ENCODE results near the gene NUP210.

Gene NUP210

GRCh38 chr3:13318626-13319470 is 101.3 kb downstream of the NUP210 start:
- Histone ChIP-seq H3K4me3 (replicated peaks; ENCODE audit: low read depth, low read length) (no peak overlapping the region), H3K27me3 (replicated peaks; ENCODE audit: control insufficient read depth, insufficient read depth, low read length) (no peaks in the 10 kb centered on the region), H3K36me3 (ENCODE audit: control insufficient read depth, insufficient read depth, low read length) (peaks cover 78% of the 10 kb centered on the region)
- DNase-seq (ENCODE audit: extremely low read depth, insufficient read length) = no peak
- no peak for TF ChIP-seq CTCF (IDR thresholded peaks at IDR 0.05; ENCODE audit: insufficient read depth, low read length, poor library complexity, severe bottlenecking)

- H3K4me3 ChIP-seq (replicated peaks; ENCODE audit: low read depth, low read length) = no peak overlapping the region
- no peaks in the 10 kb centered on the region for H3K27me3 ChIP-seq (replicated peaks; ENCODE audit: control insufficient read depth, insufficient read depth, low read length)
- H3K36me3 ChIP-seq (ENCODE audit: control insufficient read depth, insufficient read depth, low read length) = peaks cover 74% of the 10 kb centered on the region
- no peak for TF ChIP-seq CTCF (IDR thresholded peaks at IDR 0.05; ENCODE audit: insufficient read depth, low read length, poor library complexity, severe bottlenecking)
- DNase-seq (ENCODE audit: extremely low read depth, insufficient read length) = no peak
Measured at GRCh38 chr3:13317596-13318320, 102.4 kb downstream of the NUP210 start.

DNA sequence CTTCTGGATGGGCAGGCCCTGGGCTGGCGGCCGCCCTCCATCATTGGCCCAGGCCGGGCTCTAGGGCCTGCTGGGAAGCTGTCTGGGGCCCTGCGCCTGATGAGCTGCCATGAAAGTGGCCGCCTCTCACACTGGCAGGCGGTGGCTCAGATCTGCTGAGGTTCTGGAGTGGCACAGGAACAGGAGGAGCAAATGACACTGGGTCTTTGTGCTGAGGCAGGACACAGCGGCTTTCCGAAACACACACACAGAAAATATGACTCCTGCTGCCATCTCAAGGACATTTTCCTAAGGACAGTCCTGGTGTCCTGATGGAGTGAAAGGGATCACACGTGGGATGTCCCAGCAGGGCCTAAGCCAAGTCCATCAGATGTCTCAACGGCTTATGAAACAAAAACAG is 103.5 kb downstream of the NUP210 start:
- no peak overlapping the region for H3K4me3 ChIP-seq (replicated peaks; ENCODE audit: low read depth, low read length)
- TF ChIP-seq CTCF (IDR thresholded peaks at IDR 0.05; ENCODE audit: insufficient read depth, low read length, poor library complexity, severe bottlenecking) = no peak
- DNase-seq (ENCODE audit: extremely low read depth, insufficient read length) = no peak
- no peaks in the 10 kb centered on the region for H3K27me3 ChIP-seq (replicated peaks; ENCODE audit: control insufficient read depth, insufficient read depth, low read length)
- H3K36me3 ChIP-seq (ENCODE audit: control insufficient read depth, insufficient read depth, low read length) = peaks cover 64% of the 10 kb centered on the region

- no peak for DNase-seq (ENCODE audit: extremely low read depth, insufficient read length)
- TF ChIP-seq CTCF (IDR thresholded peaks at IDR 0.05; ENCODE audit: insufficient read depth, low read length, poor library complexity, severe bottlenecking) = no peak
- no peaks in the 10 kb centered on the region for H3K27me3 ChIP-seq (replicated peaks; ENCODE audit: control insufficient read depth, insufficient read depth, low read length)
- no peak overlapping the region for H3K4me3 ChIP-seq (replicated peaks; ENCODE audit: low read depth, low read length)
- H3K36me3 ChIP-seq (ENCODE audit: control insufficient read depth, insufficient read depth, low read length) = peaks cover 56% of the 10 kb centered on the region
Measured at GRCh38 chr3:13314877-13315276, 105.2 kb downstream of the NUP210 start.

DNA sequence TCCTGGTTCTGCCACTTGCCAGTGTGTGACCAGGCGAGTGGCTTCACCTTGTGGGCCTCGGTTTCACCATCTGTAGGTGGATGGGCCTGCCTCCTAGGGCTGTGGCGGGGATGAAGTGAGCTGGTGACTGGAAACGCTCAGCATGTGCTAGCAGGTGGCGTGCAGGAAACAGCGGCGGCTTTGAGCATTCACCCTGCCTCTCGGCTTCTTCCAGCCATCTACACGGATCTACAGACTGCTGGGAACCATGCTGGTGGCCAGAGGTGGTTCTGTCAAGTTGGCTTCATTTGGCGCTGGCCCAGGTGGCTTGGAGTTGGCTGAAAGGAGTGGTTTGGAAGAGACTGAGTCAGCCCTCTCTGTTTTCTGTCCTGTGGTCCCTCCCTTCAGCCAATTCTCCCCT is 106.3 kb downstream of the NUP210 start:
- H3K4me3 ChIP-seq (replicated peaks; ENCODE audit: low read depth, low read length) = no peak overlapping the region
- DNase-seq (ENCODE audit: extremely low read depth, insufficient read length) = no peak
- no peak for TF ChIP-seq CTCF (IDR thresholded peaks at IDR 0.05; ENCODE audit: insufficient read depth, low read length, poor library complexity, severe bottlenecking)
- peaks cover 48% of the 10 kb centered on the region for H3K36me3 ChIP-seq (ENCODE audit: control insufficient read depth, insufficient read depth, low read length)
- no peaks in the 10 kb centered on the region for H3K27me3 ChIP-seq (replicated peaks; ENCODE audit: control insufficient read depth, insufficient read depth, low read length)
